HG02870 (cell line): ENCODE measurements around the gene LRFN4.

Experiments
- ATAC-seq: cut with Tn5 transposase; IDR thresholded peaks from one replicate; pipeline ENCODE4 v1.9.1; 2021; ENCODE audit warnings: mild to moderate bottlenecking, moderate library complexity; ENCODE audit not compliant: unreplicated experiment

The LRFN4 gene

DNA sequence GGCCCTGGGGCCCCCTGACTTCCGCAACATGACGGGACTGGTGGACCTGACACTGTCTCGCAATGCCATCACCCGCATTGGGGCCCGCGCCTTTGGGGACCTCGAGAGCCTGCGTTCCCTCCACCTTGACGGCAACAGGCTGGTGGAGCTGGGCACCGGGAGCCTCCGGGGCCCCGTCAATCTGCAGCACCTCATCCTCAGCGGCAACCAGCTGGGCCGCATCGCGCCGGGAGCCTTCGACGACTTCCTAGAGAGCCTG is 992 bp downstream of the LRFN4 start:
- no peak for ATAC-seq

DNA sequence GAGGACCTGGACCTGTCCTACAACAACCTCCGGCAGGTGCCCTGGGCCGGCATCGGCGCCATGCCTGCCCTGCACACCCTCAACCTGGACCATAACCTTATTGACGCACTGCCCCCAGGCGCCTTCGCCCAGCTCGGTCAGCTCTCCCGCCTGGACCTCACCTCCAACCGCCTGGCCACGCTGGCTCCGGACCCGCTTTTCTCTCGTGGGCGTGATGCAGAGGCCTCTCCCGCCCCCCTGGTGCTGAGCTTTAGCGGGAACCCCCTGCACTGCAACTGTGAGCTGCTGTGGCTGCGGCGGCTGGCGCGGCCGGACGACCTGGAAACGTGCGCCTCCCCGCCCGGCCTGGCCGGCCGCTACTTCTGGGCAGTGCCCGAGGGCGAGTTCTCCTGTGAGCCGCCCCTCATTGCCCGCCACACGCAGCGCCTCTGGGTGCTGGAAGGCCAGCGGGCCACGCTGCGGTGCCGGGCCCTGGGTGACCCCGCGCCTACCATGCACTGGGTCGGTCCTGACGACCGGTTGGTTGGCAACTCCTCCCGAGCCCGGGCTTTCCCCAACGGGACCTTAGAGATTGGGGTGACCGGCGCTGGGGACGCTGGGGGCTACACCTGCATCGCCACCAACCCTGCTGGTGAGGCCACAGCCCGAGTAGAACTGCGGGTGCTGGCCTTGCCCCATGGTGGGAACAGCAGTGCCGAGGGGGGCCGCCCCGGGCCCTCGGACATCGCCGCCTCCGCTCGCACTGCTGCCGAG is 1.5 kb downstream of the LRFN4 start:
- no peak for ATAC-seq

GRCh38 chr11:66858939-66859685 is 2.2 kb downstream of the LRFN4 start:
- no peak for ATAC-seq

- ATAC-seq: no peak
Observed at GRCh38 chr11:66859686-66860448, 3.0 kb downstream of the LRFN4 start.

GRCh38 chr11:66860449-66860831 is 3.6 kb downstream of the LRFN4 start:
- ATAC-seq: no peak

GRCh38 chr11:66861038-66861773 is 4.3 kb downstream of the LRFN4 start:
- no peak for ATAC-seq

DNA sequence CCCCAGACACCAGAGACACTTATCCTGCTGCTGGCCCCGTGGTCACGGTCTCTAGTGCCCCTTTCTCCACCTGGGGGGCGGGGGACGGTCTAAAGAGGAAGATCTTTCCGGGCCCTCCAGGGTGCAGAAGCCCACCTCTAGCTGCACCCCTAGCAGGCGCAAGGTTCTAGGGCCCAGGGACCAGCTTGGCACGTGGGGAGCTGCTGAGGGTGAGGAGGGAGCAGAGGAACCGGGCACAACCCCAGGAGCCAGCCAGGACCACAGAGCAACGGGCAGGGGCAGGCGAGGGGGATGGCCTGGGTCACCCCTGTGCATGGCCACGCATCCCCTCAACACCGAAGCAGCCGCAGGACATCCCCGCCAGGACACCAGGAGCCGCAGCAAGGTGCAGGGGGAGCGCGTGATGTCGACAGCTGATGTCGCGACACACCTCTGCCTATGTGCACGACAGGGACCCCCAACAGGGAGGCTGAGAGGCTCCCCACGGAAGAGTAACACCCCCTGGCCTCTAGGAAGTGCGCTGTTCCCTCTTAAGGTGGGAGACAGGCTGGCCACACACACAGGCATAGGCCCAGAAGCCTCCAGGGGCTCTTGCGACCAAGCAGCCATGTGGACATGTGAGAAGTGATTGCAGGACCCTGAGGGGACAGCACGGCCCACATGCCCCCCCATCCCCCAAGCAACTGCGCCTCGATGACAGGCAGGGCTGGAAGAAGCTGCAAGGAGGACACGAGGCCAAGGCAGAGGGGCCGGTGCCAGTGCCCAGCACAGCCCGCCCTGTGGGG is 5.1 kb downstream of the LRFN4 start:
- no peak for ATAC-seq

DNA sequence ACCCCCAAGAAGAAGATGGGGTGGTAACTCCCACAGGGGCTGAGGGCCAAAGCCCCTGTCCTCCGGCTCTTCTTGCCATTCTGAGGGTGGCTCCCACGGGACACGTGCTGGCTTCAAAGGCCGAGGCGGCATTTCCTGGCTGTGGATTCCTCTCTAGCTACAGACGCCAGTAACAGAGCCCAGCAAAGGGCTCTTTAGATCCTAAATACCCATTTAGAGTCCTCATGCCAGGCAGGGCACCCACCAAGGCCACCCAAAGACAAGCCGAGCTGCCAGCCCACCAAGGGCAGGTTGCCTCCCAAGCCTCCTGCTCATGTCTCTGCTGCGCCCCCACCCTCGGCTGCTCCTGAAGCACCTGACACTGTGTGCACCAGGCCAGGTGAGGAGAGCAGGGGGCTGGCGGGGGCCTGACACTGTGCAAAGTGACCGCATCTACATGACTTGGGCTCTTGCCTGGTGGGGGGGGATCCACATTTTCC is 5.7 kb downstream of the LRFN4 start:
- ATAC-seq: no peak

- ATAC-seq: no peak
Observed at GRCh38 chr11:66863428-66864125, 6.7 kb downstream of the LRFN4 start.

- no peak for ATAC-seq
Observed at GRCh38 chr11:66864172-66864901, 7.5 kb downstream of the LRFN4 start.

DNA sequence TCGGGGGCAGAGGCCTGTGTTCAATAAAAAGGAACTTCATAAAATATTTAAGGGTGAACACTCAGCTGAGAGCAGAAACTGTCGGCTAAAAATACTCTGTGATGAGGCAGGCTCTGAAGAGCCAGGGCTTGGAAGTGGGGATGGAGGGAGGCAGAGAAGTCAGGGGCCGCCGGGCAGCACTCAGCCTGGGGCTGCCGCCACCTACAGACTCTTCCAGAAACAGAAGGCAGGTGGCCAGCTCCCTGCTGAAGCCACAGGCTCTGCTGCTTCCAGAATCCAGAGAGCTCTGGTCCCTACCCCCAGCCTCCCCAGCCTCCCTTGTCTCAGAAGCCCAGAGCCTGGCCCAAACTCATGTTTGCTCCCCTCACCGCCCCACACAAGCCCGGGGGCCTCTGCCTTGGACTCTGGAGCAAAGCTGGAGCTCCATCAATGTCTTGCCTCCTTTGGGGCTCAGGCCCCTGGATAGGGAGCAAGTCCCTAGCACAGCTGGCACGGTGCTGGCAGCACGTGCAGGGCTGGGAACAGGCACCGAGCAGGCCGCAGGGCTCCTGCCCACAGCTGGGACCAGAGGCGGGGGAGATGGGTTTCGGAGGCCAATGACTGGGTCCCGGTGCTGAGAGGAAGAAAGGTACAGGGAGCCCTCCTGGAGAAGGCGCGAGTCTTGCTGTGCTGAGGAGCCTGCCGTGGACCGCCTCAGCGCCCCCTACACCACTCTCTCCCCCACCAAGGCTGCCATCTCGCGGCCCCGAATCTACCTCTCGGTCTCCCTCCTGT is 8.2 kb downstream of the LRFN4 start:
- no peak for ATAC-seq

GRCh38 chr11:66866007-66866406 is 9.1 kb downstream of the LRFN4 start:
- no peak for ATAC-seq

GRCh38 chr11:66866511-66866986 is 9.7 kb downstream of the LRFN4 start:
- ATAC-seq: no peak

DNA sequence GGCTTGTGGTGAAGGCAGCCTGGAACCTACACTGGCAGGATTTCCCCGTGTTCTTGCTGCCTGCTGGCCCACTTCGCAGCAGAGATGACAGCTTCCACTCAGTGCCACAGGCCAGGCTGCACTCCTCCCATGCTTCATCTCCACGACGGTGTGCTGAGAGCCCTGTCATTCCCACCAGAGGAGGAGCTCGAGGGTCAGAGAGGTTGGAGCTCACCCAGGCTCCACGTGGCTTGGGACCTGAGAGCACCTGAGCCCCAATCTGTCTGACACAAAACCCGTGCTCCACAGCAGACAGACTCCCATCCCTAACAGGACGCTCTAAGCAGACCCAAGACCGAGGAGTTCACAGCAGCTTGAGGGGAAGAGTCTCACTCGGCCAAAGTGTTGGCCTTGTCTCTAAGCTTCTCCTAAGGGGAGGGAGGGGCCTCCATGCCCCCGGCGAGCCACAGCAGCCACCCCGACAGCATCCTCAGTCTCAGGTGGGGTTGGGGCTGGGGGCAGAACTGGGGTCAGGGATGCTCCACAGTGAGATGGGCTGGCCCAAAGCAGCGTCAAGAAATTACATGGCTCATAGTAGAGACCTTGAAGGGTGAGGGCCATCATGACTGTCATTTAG is 10.7 kb downstream of the LRFN4 start:
- ATAC-seq: no peak

GRCh38 chr11:66868082-66868725 is 11.3 kb downstream of the LRFN4 start:
- ATAC-seq: no peak

DNA sequence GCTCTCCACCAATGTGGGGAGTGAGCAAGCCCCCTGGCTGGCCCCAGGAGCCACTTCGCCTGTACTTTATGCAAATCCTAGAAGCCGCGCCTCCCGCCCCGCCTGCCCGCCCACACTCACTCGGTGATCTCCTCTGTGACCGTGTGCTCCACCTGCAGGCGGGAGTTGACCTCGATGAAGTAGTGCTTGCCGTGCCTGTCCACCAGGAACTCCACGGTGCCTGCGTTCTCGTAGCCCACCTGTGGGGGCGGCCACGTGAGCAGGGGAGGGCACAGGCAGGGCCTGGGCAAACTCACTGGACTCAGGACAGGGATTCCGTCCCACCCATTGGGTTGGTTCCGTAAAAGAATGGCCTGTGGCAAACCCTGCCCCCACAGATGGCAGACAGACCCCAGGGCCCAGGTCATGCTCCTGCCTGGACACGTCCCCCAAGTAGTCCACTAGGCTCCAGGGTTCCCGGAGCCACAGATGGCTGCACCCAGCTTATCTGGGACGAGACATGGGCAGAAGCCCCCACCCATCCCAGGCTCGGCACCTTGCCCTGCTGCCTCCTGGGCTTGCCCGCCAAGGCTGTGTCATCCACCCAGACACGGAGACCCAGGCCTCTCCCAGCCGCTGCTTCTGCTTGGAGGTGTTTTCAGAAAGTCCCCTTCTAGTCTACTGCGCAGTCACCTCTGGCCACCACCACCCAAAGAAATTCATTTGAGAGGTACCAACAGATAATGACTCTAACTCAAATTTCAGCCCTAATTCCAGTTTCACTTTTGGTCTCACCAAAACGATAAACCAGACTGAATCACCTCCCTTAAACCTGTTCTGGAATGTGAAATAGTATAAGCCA is 12.1 kb downstream of the LRFN4 start:
- peak; percentile 62 for ATAC-seq

GRCh38 chr11:66869567-66869870 is 12.7 kb downstream of the LRFN4 start:
- no peak for ATAC-seq
